Measurements from ENCODE around the gene SNAPIN. TPM values are rescaled to one million over a fixed set of nuclear protein-coding genes. Genes with fewer than 3 reads are reported as not detected.
A peak's percentile ranks its signal among the peaks of the same experiment; 100 is the strongest.

SNAPIN gene
- total RNA-seq, 1 donor from 2014 or later: 23.6 TPM

DNA sequence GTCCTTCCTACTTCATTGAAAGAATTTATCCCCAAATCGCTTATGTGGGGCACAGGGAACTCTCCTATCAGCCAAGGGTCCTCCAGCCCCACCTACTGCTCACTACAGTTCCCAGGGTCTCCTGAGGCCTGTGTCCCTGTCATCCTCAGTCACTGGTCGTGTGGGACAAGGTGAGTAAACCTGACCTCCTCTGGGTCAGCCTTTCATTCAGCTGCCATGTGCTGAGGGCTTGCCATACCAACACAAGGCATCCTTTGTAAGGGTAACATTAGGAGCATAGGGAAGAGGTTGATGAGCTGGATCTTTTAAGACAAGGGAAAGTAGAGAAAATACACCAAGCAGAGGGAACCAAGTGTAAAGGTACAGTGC lies 11.2 kb upstream of the SNAPIN start:
- TF ChIP-seq, protein P1, sequence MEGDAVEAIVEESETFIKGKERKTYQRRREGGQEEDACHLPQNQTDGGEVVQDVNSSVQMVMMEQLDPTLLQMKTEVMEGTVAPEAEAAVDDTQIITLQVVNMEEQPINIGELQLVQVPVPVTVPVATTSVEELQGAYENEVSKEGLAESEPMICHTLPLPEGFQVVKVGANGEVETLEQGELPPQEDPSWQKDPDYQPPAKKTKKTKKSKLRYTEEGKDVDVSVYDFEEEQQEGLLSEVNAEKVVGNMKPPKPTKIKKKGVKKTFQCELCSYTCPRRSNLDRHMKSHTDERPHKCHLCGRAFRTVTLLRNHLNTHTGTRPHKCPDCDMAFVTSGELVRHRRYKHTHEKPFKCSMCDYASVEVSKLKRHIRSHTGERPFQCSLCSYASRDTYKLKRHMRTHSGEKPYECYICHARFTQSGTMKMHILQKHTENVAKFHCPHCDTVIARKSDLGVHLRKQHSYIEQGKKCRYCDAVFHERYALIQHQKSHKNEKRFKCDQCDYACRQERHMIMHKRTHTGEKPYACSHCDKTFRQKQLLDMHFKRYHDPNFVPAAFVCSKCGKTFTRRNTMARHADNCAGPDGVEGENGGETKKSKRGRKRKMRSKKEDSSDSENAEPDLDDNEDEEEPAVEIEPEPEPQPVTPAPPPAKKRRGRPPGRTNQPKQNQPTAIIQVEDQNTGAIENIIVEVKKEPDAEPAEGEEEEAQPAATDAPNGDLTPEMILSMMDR (IDR thresholded peaks at IDR 0.05; ENCODE audit: unreplicated experiment): no peak
- peaks cover 40% of the 10 kb centered on the region for H3K36me3 Mint-ChIP-seq (ENCODE audit: low read depth, unreplicated experiment)
- peak overlapping the region; percentile 26 for H3K4me3 Mint-ChIP-seq (ENCODE audit: unreplicated experiment)
- no peaks in the 10 kb centered on the region for H3K9me3 Mint-ChIP-seq (ENCODE audit: unreplicated experiment)
- no peak for DNase-seq (ENCODE audit: low spot score)
- peaks cover 5% of the 10 kb centered on the region for H3K27me3 Mint-ChIP-seq (ENCODE audit: unreplicated experiment)
- peak overlapping the region; percentile 72 for H3K27ac Mint-ChIP-seq (ENCODE audit: unreplicated experiment)
- peaks cover 3% of the 10 kb centered on the region for H3K4me1 Mint-ChIP-seq (ENCODE audit: unreplicated experiment)

DNA sequence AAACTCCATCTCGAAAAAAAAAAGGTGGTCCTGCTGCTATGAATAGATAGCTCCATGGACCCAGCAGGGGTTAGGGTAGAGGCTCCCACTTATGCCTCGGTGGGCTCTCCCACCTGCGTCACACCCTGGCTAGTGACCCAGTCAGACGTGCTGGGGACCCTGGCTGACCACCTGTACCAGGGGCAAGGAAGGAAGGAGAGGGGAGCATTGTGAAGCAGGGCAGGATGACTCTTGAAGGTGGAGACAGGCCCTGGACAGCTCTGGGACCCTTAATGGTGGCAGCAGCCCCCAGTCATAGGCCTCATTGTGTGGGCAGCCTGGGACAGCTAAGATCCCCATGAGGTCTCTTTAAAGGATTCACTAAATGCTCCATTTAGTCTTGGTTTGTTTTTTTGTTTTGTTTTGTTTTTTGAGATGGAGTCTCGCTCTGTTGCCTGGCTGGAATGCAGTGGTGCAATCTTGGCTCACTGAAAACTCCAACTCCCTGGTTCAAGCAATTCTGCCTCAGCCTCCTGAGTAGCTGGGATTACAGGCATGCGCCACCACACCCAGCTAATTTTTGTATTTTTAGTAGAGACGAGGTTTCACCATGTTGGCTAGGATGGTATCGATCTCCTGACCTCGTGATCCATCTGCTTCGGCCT lies 10.4 kb upstream of the SNAPIN start:
- Mint-ChIP-seq H3K27me3 (ENCODE audit: unreplicated experiment) (peaks cover 5% of the 10 kb centered on the region), H3K9me3 (ENCODE audit: unreplicated experiment) (no peaks in the 10 kb centered on the region), H3K4me1 (ENCODE audit: unreplicated experiment) (peaks cover 3% of the 10 kb centered on the region), H3K36me3 (ENCODE audit: low read depth, unreplicated experiment) (peaks cover 37% of the 10 kb centered on the region), H3K4me3 (ENCODE audit: unreplicated experiment) (no peak overlapping the region), H3K27ac (ENCODE audit: unreplicated experiment) (no peak overlapping the region)
- TF ChIP-seq, protein P1 (IDR thresholded peaks at IDR 0.05; ENCODE audit: unreplicated experiment): no peak
- DNase-seq (ENCODE audit: low spot score): no peak

DNA sequence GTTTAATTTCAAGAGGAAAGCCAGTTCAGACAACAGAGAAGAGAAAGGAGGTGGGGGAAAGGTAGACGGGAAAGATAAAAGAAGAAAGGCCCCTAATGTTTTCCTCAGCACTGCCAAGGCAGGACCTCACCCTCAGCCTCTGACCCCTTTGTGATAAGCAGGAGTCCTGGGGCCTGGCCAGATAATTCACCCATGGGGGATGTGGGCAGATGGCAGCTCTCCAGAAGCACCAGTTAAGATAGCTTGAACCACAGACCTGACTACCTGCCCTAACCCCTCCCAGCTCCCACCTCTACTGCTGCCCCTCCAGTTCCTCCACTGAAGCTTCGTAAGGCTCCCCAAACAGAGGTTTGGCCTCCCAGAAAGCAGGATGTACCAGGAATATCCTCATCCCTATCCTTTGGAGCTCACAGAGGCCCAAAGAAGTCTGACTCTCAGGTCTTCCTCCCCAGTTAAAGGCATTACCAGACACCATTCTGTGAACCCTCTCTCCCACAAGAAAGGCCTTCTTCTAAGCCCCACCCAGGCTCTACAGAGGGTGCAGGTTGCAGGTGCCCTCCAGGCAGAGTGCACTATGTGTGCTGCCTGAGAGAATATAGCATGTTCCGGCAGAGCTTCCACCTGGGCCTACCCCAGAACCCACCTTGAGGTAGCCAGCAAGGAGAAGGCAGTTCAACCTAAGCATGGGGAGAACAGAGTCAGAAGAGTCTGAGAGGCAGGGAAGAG lies 9.2 kb upstream of the SNAPIN start:
- Mint-ChIP-seq H3K27ac (ENCODE audit: unreplicated experiment) (no peak overlapping the region), H3K4me1 (ENCODE audit: unreplicated experiment) (peaks cover 3% of the 10 kb centered on the region), H3K36me3 (ENCODE audit: low read depth, unreplicated experiment) (peaks cover 25% of the 10 kb centered on the region), H3K9me3 (ENCODE audit: unreplicated experiment) (no peaks in the 10 kb centered on the region), H3K27me3 (ENCODE audit: unreplicated experiment) (peaks cover 7% of the 10 kb centered on the region), H3K4me3 (ENCODE audit: unreplicated experiment) (no peak overlapping the region)
- no peak for DNase-seq (ENCODE audit: low spot score)
- TF ChIP-seq, protein P1 (IDR thresholded peaks at IDR 0.05; ENCODE audit: unreplicated experiment): no peak

DNA sequence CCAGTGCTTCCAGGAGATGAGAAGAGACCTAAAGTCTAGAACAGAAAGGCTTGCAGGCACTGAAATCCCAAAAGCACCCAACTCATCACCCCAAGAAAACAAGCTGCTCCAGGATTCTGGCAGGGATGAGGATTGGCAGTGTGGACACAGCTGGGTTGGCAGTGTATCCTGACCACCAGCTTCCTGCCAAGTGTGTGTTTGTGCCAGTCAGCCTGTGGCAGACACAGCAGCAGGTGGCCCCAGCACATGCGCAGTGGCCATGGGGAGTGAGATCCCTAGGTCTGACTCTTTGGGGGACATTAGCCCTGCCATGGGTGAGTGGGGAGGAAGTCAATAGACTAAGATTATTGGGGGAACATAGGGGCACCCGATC lies 8.7 kb upstream of the SNAPIN start:
- Mint-ChIP-seq H3K36me3 (ENCODE audit: low read depth, unreplicated experiment) (peaks cover 20% of the 10 kb centered on the region), H3K27me3 (ENCODE audit: unreplicated experiment) (peaks cover 7% of the 10 kb centered on the region), H3K4me3 (ENCODE audit: unreplicated experiment) (no peak overlapping the region), H3K27ac (ENCODE audit: unreplicated experiment) (no peak overlapping the region), H3K9me3 (ENCODE audit: unreplicated experiment) (no peaks in the 10 kb centered on the region), H3K4me1 (ENCODE audit: unreplicated experiment) (peaks cover 3% of the 10 kb centered on the region)
- DNase-seq (ENCODE audit: low spot score): no peak
- TF ChIP-seq, protein P1 (IDR thresholded peaks at IDR 0.05; ENCODE audit: unreplicated experiment): no peak

DNA sequence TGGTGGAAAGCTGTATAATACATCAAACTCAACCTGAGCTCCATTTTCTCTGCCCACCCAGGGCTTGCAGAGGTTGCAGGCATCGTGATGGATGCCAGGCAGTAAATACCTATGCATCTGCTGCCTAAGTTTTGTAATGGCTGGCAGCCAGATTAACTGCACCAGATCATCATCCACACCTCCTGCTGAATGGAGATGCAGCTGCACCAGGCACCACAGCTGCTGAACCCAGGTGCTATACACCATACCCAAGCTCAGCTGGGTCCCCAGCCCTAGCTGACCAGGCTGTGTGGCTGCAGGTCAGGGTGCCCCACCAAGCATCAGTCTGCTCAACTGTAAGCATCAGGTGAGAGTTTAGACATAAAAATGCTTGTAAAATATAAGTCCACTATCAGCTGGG lies 6.7 kb upstream of the SNAPIN start:
- Mint-ChIP-seq H3K27ac (ENCODE audit: unreplicated experiment) (no peak overlapping the region), H3K9me3 (ENCODE audit: unreplicated experiment) (no peaks in the 10 kb centered on the region), H3K27me3 (ENCODE audit: unreplicated experiment) (peaks cover 7% of the 10 kb centered on the region), H3K4me3 (ENCODE audit: unreplicated experiment) (no peak overlapping the region), H3K4me1 (ENCODE audit: unreplicated experiment) (peaks cover 3% of the 10 kb centered on the region), H3K36me3 (ENCODE audit: low read depth, unreplicated experiment) (peaks cover 5% of the 10 kb centered on the region)
- DNase-seq (ENCODE audit: low spot score): no peak
- TF ChIP-seq, protein P1 (IDR thresholded peaks at IDR 0.05; ENCODE audit: unreplicated experiment): no peak

Data from endothelial cell (in vitro differentiated cells).